HG03520 (cell line): ENCODE results near the gene ASTN2.

Experiments used
- ATAC-seq: cut with Tn5 transposase; IDR thresholded peaks from one replicate; pipeline ENCODE4 v1.9.1; 2021; ENCODE audit warnings: mild to moderate bottlenecking, moderate library complexity; ENCODE audit not compliant: unreplicated experiment

Gene ASTN2

GRCh38 chr9:116504081-116504480, 910.8 kb downstream of the ASTN2 start:
- no peak for ATAC-seq

DNA sequence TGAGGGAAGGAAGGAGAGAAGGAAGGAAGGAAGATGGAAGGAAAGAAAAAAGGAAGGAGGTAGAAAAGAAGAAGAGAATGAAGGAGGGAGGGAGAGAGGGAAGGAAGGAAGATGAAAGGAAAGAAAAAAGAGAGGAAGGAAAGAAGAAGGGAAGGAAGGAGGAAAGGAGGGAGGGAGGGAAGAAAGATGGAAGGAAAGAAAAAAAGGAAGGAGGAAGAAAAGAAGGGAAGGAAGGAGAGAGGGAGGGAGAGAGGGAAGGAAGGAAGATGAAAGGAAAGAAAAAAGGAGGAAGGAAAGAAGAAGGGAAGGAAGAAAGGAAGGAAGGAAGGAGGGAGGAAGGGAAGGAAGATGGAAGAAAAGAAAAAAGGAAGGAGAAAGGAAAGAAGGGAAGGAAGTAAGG, 912.1 kb downstream of the ASTN2 start:
- ATAC-seq: no peak

GRCh38 chr9:116501871-116502270, 913.0 kb downstream of the ASTN2 start:
- ATAC-seq: no peak

GRCh38 chr9:116499986-116500871, 914.6 kb downstream of the ASTN2 start:
- ATAC-seq: no peak

- no peak for ATAC-seq
These were observed 915.4 kb downstream of the ASTN2 start for GRCh38 chr9:116499434-116499833.

DNA sequence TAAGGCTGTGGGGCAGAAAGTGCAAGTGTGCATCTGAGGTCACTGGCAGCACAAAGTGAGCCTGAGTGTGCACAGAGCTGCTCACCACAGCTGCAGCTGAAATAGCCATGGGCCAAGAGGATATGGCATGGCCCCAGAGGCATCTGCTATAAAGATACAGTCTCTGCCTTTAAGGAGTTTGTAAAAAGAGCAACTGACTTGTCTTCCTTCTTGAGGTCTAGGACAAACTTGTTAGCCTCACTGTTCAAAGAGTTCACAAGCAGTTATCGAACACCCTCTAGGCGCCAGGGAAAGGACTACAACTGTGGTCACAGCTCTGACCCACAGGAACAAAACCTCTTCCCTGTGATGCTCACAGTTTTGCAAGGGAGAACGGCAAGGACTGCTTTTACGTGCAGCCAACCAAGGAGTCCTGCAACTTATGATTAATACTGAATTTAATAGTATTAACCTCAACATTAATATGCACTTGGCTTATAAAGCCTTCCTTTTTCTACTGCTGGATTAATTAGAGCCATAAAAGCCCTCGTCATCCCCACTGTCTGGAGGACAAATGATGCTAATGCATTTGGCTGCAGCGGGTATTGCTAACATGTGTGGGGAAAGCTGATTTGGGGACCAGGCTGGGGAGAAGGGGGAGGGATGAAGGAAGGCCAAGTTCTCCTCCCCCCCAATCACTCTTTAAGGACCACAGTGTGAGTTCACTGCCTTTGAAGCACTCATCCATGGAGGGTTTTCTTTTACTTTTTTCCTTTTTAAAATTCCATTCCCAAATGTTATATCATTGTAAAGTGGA, 917.6 kb downstream of the ASTN2 start:
- ATAC-seq: no peak

DNA sequence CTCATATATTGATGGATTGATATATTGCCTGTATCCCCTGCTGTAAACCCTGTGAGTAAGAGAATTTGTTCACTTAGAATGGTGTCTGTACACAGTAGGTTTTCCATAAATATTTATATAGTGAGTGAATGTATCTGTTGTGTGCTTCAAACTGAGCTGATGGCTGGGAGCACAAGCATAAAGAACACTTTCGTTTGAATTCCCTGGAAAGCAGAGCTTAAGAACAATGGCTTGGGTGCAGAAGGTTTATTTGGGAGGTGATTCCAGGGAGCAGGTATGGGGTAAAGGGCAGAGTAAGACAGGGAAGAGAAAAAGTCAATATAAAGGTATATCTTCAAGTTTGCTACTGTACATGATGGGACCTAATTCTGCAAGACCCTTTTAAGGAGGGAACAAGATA, 918.7 kb downstream of the ASTN2 start:
- no peak for ATAC-seq

DNA sequence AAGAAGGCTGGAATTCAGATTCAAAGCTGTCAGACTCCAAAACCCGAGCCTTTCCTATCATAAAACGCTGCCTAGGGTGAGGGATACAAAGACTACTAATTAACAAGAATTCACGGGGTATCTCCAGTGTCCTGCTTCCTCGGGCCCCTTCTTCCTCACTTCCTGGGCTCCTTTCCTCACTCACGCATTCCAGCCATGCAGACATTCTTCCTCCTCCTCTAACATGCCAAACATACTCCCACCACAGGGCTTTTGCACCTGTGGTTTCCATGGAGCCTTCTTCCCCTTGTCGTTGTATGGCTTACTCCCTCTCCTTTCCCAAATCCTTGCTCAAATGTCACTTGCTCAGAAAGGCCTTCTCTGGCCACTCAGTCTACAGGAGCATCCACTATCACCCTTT, 919.1 kb downstream of the ASTN2 start:
- no peak for ATAC-seq

DNA sequence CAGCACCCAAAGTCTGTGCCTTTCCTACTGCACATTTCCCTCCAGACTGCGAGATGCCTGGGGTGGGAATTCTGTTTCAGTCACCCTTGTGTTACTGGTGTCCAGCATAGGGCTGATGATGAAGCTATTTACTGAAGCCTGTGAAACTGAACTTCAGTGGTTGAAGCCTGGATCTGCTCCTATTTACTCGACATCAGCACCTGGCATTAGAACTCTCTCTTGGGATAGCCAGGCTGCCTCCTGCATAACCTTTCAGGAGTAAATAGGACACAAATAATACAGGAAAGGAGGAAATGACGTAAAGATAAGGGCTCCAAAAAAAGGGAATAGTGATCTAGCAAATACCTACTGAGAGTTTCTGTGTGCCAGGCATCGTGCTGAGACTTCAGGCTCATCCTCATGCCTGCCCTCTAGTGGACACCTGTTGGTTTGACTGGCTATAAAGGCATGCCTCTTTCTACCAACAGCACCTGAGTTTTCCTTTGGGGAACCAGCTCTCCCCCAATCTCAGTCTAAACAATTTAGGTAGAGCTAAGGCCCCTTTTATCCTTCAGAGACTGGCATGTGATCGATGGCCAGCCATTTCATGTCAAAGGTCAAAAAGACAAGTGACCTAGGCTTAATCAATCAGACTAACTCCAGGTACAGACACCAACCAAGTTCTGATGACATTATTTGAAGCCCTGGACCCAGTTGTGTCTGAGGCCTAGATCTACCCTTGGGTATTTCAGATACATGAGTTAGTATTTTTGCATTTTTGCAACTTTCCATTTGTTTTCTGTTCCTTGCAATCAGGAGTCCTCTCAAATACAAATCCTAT, 919.8 kb downstream of the ASTN2 start:
- peak; percentile 82 for ATAC-seq

- ATAC-seq: no peak
These were observed 921.5 kb downstream of the ASTN2 start for GRCh38 chr9:116493183-116493860.

DNA sequence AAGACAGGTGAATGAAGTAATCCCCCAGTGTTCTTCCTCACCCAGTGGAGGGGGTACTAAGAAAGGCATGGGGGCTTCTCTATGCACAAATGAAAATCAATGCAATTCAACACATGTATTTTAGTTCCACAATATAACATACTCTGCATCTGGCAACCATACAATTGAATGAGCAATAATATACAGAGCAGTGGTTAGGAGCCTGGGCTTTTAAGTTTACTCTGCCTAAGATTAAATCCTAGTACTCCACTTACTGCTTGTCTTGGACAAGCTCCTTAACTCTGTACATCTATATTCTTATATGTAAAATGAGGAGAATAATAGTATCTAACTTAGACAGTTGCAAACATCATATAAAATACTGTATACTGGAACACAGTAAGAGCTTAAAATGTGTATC, 923.2 kb downstream of the ASTN2 start:
- ATAC-seq: no peak

GRCh38 chr9:116491219-116491618, 923.6 kb downstream of the ASTN2 start:
- no peak for ATAC-seq

GRCh38 chr9:116490321-116490720, 924.5 kb downstream of the ASTN2 start:
- ATAC-seq: no peak

GRCh38 chr9:116488373-116488772, 926.5 kb downstream of the ASTN2 start:
- ATAC-seq: no peak

DNA sequence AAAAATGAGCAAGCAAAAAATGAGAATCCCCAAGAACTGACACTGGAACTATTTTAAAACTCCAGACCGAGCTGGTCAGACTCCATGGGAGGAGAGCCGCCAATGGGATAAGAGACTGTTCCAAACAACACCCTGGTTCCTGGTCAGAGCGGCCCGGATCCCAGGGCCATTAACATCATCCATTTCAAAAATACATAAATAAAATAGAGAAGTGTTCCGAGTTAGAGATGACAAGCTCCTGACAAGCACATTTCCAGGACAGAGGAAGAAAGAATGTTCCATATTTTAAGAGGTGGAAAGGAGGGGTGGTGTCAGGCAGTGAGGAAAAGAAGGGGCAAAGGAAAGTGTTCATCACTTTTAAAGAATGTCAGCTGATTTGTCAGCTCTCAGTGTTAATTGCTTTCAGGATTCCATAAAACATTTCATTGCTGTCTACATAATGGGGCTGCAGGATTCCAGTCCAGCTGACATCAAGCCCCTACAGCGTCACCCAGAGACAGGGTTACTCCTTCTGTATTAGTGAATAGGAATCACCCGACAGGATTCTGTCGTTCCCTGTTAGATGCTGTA, 930.3 kb downstream of the ASTN2 start:
- no peak for ATAC-seq

GRCh38 chr9:116483622-116484491, 931.0 kb downstream of the ASTN2 start:
- ATAC-seq: no peak

DNA sequence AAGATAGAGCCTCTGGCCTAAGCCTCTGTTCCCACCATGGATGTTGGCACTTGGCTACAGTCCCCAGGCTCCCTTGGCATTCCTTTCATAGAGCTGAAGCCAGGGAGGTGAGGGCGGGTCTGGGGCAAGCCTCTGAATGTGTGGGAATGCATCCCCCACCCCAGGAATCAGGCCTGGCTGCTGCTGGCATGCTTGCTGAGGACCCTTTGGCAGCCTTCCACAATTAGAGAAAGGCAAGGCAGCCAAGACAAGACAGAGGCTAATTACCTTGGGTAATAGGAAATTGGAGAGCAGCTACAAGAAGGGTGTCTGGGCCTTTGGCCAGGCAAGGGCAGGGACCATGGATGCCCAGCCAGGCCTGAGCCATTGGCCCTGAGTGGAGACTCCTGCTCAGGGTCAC, 932.1 kb downstream of the ASTN2 start:
- ATAC-seq: no peak

DNA sequence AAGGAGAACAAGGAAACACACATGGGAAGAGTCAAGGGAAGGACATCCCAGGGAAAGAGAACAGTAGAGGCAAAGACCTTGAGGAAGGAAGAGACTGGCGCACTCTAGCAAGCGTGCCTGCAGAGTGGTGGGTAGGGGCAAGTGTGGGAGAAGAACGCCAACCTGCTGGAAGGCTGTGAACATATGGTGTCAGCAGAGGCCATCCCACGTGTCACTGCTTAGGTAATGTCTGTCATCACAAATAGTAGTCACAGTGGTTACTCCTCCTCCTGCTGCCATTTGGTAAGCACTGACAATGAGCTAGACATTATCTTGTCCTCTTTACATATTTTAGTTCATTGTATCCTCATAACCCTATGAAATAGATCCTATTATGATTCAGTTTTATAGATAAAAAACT, 934.2 kb downstream of the ASTN2 start:
- no peak for ATAC-seq

DNA sequence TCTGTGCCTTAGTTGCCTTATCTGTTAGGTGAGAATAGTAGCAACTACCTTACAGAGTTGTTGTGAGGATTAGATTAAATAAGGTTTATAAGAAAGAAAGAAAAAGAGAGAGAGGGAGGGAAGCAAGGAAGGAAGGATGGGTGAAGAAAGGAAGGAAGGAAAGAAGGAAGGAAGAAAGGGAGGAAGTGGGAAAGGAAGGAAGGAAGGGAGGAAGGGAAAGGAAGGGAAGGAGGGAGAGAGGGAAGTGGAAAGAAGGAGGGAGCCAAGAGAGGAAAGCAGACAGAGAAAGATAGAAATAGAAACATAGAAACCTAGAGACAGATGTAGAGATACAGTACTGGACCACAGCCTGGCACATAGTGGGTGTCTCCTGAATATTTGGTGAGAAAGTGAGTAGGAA, 934.9 kb downstream of the ASTN2 start:
- ATAC-seq: no peak
